Activated CD4-positive, alpha-beta T cell treated with anti-CD3 and anti-CD28 coated beads for 24 hours (primary cell): ENCODE measurements around the gene NLGN1.

Experiments used
- DNase-seq, 2 donors: peaks; one replicate each; pipeline ENCODE4 v3.0.0-alpha.2; 2020; ENCODE audit warnings: low read depth in 2 of 2

NLGN1 gene

DNA sequence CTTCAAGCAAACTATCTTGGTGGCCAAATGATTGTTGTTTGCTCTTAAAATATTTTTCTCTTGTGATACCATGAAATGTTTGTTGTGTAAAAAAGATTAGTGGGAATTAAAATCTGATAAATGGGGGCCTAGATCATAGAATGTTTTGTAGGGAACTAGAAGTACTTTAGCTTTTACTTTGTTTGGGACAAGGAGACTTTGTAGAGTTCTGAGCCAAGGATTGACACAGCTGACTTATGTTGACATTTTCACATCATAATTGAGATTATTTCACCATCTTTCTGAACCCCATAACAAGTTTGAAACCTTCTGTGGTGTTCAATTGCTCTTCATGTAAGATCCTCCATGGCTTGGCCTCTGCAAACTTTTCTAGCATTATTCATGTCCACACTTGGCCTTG is 235.4 kb downstream of the NLGN1 start:
- no peak for DNase-seq

DNA sequence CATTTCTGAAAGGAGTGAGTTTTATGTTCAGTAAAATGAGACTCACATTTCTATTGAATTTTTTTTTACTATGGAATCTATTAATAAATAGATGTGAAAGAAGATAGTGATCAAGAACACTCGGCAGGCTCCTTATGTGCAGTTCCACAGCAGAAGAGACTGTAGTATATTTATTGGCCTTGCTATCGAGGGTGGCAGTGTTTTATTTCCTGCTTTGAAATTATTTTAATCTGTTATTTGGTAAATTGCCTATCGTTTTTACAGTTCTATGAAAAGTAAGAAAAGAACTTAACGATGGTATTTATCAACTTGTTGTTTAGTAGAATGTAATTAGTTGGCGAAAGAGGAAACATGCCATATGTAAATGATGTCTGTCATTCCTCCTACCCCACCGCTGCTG is 238.3 kb downstream of the NLGN1 start:
- DNase-seq, result no peak

GRCh38 chr3:173639098-173639497 is 241.6 kb downstream of the NLGN1 start:
- DNase-seq, result no peak

GRCh38 chr3:173641696-173642095 is 244.2 kb downstream of the NLGN1 start:
- no peak for DNase-seq

DNA sequence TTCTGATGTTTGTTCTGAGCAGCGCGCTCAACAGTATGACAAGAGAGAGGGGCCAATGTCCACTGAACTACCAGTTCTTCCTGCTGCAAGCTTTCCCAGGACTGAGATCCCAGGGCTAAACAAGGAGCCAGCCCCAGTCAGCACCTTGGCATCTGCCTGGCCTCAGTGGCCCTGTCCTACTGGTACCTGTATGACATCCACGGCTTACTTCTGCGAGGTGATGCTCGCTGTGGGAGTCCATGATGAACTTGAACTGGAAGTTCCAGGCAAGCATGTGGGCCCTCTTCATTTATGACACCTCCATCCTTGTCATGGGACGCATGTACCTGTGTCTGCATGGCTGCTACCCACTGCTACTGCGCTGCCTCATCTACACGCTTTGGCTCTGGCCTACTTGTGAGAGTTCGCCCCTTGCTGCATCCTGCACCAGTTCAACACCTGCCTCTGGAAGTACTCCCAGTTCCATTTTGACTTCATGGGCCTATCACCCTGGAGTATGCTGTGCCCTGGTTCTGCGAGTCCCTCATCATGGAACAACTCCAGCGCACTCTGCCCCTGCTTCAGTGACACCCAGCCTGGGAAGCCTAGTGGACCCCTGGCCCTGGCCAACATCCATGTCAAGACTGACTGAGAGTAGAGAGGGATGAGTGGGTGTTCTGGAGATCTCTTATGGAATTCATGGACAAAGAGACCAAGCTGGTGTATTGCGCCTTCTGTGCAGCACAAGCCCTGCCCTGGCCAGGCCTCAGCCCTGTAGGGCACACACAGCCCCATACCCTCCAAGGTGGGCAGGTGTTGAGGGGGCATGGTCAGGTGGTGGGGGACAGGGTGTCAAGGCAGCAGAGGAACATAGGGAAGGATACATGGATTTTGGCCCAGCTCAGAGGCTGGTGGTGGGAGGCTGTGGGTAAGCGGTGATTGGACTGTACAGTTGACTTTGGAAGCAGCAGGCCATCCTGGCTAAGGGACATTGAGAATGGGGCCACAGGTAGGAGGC is 246.8 kb downstream of the NLGN1 start:
- no peak for DNase-seq

- no peak for DNase-seq
These were observed 253.1 kb downstream of the NLGN1 start for GRCh38 chr3:173650596-173650995.

GRCh38 chr3:173652093-173652492 is 254.5 kb downstream of the NLGN1 start:
- DNase-seq, result no peak

DNA sequence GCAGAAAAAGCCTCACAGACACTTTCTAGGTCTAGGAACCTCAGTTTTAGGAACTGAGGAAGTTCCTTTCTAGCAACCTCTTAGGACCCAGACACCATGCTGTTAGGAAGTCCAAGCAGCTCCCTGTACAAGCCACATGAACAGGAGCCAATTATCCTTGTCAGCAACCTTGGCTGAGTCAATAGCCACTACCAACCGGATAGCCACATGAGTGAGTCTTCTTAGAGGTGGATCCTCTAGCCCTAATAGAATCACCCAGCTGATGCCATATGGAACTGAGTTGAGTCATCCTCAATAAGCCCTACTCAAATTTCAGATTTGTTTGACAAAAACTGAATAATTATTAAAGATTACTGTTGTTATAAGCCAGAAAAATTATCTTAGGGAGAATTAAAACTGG is 256.2 kb downstream of the NLGN1 start:
- no peak for DNase-seq

- DNase-seq, result no peak
These were observed 262.4 kb downstream of the NLGN1 start for GRCh38 chr3:173659972-173660371.

DNA sequence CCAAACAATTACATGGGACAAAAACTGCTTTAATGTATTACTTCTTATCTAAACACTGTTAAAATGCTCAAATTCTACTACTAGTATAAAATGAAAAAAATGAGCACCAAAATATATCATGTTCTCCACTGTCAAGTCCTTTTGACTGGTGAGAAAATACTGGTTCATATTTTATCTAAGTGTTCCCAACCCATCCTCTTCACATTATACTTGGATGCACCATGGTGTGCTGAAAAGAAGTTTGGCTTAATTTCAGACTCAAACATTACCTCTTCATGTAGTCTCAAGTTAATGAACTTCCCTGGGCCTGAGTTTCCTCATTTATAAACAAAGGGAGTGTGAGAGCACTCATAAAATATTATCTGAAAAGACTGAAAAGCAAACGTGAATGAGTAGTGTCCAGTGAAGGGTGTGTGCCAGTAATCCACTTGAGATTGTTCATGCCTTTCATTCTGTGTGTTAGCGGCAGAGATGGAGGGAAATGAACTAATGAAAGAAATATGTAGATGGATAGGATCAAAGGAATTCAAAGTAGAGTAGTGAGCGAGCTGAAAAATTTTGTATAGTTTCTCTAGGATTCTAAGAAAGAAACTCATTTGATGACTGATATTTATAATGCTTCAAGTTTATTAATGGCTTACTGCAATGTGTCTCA is 263.2 kb downstream of the NLGN1 start:
- no peak for DNase-seq

- no peak for DNase-seq
These were observed 266.2 kb downstream of the NLGN1 start for GRCh38 chr3:173663696-173664111.

DNA sequence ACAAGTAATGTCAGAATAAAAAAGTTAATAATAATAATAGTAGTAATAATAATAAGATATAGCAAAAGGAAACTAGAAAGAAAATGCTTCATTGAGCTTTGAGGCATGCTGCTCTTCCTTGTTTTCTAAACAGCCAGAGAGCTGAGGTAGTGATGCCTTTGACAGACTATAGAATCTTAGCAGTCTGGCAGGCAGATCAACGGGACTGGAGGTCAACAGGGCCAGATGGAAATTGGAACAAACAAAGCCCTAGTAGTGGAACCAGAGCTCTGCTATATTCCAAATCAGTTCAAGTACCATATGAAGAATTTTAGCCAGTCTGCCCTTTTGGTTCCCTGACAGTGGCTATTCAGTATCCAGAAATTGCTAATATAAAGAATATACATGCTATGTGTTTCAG is 278.6 kb downstream of the NLGN1 start:
- no peak for DNase-seq

DNA sequence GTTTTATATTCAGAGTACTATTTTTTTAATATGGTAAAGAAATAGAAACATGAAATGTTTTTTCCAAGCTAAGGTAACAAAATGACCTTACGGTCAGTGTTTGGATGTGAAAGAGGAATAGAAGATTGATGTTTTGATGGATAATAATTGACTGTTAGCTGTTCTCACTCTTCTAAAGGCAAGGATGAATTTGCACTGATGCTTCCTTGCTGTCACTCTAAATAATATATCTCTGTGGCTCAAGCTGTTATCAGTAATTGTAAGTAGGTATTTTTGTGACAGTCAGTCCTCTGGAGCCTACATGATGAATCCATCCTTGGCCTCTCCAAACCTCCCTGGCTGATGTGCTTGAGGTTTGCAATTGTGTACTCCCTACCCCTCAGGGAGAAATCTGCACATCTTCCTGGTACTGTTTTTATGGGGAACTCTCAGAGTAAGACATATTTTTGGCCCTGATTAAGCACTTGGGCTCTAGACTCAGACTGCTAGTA is 283.7 kb downstream of the NLGN1 start:
- DNase-seq, result no peak

GRCh38 chr3:173685456-173685855 is 287.9 kb downstream of the NLGN1 start:
- DNase-seq, result no peak

DNA sequence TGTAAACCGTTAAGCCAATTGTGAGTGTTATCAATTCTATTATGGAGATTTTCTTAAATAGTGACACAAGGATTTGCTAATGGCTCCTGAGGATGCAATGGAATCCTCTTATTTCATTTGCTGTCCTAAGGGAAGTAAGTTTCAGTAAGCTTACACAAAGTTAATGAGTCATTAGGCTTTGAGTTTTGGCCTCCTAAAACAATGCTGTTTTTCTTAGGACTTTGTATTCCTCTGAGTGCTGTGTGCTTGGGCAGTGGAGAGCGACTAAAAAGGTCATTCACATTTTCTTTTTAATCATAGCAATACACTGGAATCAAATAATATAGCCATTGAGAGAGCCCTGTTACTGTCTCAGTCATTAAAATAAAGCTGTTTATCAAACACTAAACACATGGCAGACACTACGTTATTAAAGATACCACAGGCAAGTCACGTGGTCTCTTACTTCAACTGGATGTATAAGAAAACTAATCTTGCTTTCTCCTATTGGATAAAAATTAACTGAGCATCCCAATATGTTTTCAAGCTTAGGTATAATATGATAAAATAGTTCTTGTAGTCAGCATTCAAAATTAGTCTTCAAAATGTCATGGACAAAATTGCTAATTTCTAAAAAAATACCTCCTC is 290.8 kb downstream of the NLGN1 start:
- no peak for DNase-seq

GRCh38 chr3:173690542-173691180 is 293.1 kb downstream of the NLGN1 start:
- no peak for DNase-seq

- no peak for DNase-seq
These were observed 301.8 kb downstream of the NLGN1 start for GRCh38 chr3:173699353-173699752.

GRCh38 chr3:173700336-173700735 is 302.8 kb downstream of the NLGN1 start:
- DNase-seq, result no peak

DNA sequence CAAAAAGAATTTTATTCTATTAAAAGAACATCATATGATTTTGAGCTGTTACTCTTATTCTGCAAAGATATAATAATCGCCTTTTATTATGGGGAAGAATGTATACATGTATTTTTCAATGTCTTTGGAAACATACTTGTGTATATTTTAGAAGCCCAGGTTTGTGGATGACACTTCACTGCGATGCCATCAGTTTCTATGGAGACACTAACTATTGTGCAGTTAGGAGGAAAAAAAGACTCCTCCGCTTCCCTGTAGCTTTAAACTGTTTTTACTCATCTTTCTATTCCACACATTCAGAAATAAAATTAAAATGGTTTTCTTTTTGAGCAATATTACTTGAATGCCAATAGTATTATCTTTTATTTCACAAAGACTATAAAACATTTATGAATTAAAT is 305.0 kb downstream of the NLGN1 start:
- no peak for DNase-seq

DNA sequence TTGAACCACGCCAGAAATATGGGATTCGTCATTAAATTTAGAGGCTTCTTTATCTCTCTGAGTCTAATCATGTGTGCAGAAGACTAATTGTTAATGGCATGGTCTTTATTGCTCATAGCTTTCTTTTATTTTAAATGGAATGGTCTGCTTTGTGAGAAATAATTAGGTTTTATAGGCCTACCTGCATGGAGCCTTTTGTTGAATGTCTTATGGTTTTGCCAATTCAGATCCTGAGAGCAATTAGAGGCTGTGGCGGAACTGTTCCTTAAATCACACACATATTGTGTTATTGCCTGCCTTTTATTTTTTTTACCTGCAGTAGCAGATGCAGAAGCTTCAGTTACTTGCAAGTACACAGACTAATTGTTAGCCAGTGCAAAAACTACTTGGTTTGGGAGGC is 306.2 kb downstream of the NLGN1 start:
- DNase-seq, result no peak

GRCh38 chr3:173706630-173707029 is 309.1 kb downstream of the NLGN1 start:
- DNase-seq, result no peak

GRCh38 chr3:173708191-173708590 is 310.6 kb downstream of the NLGN1 start:
- no peak for DNase-seq
